ENCODE measurements around the gene ARHGAP18. TPM values are rescaled to one million over a fixed set of nuclear protein-coding genes. Genes with fewer than 3 reads are reported as not detected.

Gene ARHGAP18
- total and polyA plus RNA-seq, 2 experiments from 2014 or later = 4.3 to 5.0 TPM

GRCh38 chr6:129684903-129685661, 24.9 kb downstream of the ARHGAP18 start (continued):
- TF ChIP-seq ETS1 (IDR thresholded peaks at IDR 0.05) (no peak), NANOG (IDR thresholded peaks at IDR 0.05; ENCODE audit: borderline replicate concordance) (no peak), EZH2phosphoT487 (IDR thresholded peaks at IDR 0.05; ENCODE audit: unreplicated experiment) (no peak), EZH2 (IDR thresholded peaks at IDR 0.05; ENCODE audit: low read depth, unreplicated experiment) (no peak)
- TF ChIP-seq, protein P1, sequence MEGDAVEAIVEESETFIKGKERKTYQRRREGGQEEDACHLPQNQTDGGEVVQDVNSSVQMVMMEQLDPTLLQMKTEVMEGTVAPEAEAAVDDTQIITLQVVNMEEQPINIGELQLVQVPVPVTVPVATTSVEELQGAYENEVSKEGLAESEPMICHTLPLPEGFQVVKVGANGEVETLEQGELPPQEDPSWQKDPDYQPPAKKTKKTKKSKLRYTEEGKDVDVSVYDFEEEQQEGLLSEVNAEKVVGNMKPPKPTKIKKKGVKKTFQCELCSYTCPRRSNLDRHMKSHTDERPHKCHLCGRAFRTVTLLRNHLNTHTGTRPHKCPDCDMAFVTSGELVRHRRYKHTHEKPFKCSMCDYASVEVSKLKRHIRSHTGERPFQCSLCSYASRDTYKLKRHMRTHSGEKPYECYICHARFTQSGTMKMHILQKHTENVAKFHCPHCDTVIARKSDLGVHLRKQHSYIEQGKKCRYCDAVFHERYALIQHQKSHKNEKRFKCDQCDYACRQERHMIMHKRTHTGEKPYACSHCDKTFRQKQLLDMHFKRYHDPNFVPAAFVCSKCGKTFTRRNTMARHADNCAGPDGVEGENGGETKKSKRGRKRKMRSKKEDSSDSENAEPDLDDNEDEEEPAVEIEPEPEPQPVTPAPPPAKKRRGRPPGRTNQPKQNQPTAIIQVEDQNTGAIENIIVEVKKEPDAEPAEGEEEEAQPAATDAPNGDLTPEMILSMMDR (conservative IDR thresholded peaks at IDR 0.05; ENCODE audit: low read depth in 2 of 2) = no peak

DNA sequence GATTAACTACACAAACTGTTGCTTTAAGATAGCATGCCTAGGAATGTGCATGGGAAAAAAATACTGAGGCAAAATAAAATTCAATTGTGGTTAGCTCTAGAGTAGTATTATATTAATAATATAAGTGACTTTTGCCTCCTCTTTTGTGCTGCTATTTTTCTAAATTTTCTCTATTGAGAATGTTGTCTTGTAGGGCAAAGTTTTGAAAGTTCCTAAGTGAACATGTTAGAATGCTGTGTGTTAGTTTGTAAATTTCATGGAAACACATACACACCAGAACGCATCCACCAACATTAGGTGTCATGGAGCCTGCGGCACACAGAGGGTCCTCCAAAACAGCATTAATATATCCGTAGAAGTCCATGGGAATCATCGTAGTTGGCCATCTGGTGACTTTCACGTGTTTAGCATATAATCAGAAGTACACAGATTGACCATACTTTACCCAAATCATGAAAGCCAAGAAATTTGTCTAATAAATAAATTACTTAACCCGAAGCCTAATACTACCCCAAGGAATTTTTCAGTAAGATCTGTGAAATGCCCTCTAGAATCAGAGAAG, 25.6 kb downstream of the ARHGAP18 start:
- Histone ChIP-seq H3K4me2 (no peak overlapping the region), H3K4me1 (ENCODE audit: insufficient read depth) (peaks cover 4% of the 10 kb centered on the region), H3K27ac (ENCODE audit: low read depth) (no peak overlapping the region), H3F3A (replicated peaks; ENCODE audit: low read depth) (no peaks in the 10 kb centered on the region), H3K4me3 (no peak overlapping the region), H3K9me2 (ENCODE audit: insufficient read depth) (no peaks in the 10 kb centered on the region), H2AFZ (no peak overlapping the region), H3K79me2 (replicated peaks; ENCODE audit: insufficient read depth) (no peaks in the 10 kb centered on the region), H4K20me1 (replicated peaks; ENCODE audit: insufficient read depth) (no peaks in the 10 kb centered on the region), H3K36me3 (ENCODE audit: insufficient read depth) (no peaks in the 10 kb centered on the region), H3K27me3 (ENCODE audit: insufficient read depth) (no peaks in the 10 kb centered on the region)
- H3K4me3 Mint-ChIP-seq = no peak overlapping the region
- TF ChIP-seq EZH2phosphoT487 (IDR thresholded peaks at IDR 0.05; ENCODE audit: unreplicated experiment) (no peak), JUNB (IDR thresholded peaks at IDR 0.05; ENCODE audit: unreplicated experiment) (no peak), CREB1 (CRISPR knock-in tag; IDR thresholded peaks at IDR 0.05; ENCODE audit: low read depth) (no peak), NANOG (IDR thresholded peaks at IDR 0.05; ENCODE audit: borderline replicate concordance) (no peak), REST (IDR thresholded peaks at IDR 0.05; ENCODE audit: unreplicated experiment) (no peak)
- TF ChIP-seq, protein P1 (conservative IDR thresholded peaks at IDR 0.05; ENCODE audit: low read depth in 2 of 2) = no peak
- H3K9me3 Mint-ChIP-seq = no peaks in the 10 kb centered on the region
- ATAC-seq = no peak
- no peak overlapping the region for H3K27ac Mint-ChIP-seq
- H3K36me3 Mint-ChIP-seq (ENCODE audit: low read depth) = no peaks in the 10 kb centered on the region
- peaks cover 2% of the 10 kb centered on the region for H3K27me3 Mint-ChIP-seq (ENCODE audit: insufficient read depth, low read depth, poor library complexity)
- no peak for DNase-seq (ENCODE audit: low spot score)
- H3K4me1 Mint-ChIP-seq = peaks cover 17% of the 10 kb centered on the region
